ENCODE results near the gene EIF6.

EIF6 gene

DNA sequence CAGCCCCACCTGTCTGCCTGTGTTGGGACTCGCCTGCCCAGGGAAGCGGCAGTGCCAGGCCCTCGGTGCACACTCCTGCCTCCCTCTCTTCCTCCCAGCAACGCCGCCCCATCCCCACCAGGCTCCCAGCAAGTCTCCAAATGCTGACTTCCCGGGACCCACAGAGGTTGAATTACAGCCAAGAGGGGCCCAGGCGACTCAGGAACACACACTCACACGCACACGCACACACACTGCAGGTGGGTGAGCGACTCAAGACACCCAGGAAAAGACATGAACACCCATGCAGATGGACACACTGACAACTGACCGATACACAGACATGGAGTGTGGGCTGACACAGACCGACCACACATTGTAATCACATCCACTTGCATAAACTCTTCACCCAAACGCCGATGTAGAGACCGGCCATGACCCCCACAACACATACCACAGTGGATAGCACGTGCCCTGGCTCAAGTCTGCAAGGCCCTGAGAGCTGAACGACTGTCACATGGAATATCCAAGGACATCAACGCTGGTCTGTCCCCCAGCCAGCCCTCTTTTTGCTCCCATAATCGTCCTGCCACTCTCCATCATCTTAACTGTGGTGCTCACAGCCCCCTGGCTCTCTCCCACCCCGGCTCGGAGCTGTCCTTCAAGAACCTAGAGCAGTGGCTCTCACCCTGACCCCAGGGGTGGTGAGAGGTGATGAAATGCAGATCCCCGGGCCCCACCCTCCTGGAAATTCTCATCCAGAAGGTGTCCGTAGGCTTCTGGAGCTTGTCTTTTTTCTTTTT, 8.1 kb upstream of the EIF6 start:
- DNase-seq, result no peak

GRCh38 chr20:35291654-35292503, 7.3 kb upstream of the EIF6 start, which contains the start of gene FAM83C:
TSS of gene FAM83C (minus strand) at chr20:35292425. CDS start at chr20:35292304, 121 bp downstream.
- no peak for DNase-seq

DNA sequence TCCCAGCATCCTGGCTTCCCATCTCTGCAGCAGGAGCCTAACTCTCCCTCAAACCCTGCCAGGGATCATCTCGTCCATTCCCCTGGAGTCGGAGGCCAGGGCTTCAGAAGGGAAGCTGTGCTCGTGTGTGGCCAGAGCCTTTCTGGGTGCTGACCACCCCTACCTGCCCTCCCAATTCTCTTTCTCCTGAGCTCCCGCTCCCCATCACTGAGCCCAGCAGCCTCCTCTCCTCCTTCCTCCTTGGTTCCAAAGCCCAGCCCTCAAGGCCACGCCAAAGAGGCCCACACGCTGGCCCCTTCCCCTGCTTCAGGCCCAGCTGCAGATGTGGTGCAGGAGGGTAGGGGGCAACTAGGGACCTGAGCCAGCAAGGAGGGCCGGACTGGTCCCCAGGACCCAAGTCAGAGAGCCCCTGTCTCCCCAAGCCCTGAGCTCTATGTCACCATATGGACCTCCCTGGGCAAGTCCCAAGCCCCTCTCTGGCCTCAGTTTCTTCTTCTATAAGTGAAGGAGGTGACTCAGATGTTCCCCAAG, 6.4 kb upstream of the EIF6 start:
- DNase-seq, result no peak

GRCh38 chr20:35290186-35290886, 5.8 kb upstream of the EIF6 start:
- DNase-seq, result no peak

GRCh38 chr20:35288325-35289060, 3.9 kb upstream of the EIF6 start:
- no peak for DNase-seq

DNA sequence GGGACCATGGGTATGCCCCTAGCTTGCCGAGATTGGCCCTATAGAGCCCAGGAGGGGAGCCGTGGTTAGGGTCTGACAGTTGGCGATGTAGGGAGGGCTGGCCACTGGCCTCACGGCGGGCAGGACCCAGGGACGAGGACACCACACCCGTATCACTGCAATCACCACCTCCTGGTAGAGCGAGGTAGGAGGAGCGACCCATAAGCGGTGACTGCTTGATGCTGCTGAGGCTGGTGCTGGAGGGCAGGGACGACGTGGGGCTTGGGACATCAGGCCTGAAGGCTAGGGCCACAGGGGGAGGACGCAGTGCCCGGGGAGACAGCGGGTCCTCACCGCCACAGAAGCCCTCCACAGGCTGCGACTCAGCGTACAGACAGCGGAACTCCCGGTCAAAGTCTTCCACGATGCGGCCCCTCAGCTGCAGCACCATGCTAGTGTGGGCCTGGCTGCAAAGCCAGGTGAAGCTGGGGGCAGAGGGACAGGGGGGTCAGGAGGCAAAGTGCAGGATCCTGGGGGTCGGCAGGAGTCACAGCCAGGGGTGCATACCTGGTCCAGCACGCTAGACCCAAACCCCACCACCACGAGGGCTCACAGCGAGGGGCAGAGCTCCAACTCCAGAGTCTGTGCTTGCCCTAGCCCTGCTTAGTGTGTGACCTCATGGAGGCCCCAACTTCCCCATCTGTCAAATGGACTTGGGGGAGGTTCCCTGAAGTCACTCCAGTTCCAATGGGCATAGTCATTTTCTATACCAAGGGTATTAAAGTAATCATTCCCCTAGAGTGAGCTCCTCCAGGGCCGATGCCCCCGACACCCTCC, 3.1 kb upstream of the EIF6 start:
- DNase-seq, result no peak

- DNase-seq, result no peak
Observed at GRCh38 chr20:35286899-35287508, 2.4 kb upstream of the EIF6 start.

DNA sequence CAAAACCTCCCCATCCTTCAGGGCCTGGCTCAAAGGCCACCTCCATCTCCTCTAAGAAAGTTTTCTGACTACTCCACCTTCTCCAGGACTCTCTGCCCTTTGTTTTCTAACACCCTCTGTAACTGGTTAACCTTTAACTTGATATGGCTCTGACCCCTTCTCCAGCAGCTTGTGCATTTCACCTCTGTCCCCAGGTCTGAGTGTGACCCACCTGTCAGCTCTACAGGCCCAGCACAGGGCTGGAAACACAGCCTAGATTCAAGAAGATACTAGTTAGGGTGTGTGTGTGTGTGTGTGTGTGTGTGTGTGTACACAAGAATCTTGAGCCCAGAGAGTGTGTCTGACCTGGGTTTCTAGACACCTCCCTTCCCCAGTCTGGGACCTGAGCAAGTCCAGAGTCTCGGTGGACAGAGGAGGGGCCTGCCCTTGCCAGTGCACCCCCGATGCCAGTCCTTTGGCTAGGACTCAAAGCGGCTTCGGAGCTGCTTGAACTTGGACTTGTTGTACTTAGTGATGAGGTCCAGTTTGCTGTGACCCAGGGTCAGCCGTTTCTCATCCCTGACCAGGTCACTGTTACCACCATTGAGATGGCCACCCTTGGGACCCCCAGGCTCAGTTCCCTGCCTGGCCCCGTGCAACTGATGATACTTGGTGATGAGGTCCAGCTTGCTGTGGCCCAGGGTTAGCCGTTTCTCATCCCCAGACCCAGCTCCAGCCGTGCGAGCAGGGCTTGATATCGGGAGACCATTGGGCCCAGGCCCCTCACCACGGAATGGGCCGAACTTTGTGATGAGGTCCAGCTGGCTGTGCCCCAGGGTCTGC, 1.7 kb upstream of the EIF6 start:
- DNase-seq, result no peak

DNA sequence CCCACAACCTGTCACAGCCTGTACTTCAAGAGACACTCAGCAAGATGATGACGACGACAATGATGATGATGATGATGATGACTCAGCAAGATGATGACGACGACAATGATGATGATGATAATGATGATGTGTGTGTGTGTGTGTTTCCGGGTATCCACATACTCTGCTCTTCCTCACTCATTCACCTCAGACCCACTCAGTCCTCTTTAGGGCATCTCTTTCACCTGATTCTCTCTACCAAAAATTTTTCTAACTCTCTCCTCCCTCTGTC, 1.2 kb upstream of the EIF6 start:
- DNase-seq, result no peak

- DNase-seq, result no peak
Observed at GRCh38 chr20:35284992-35285805, 627 bp upstream of the EIF6 start.

GRCh38 chr20:35283441-35284266, 918 bp downstream of the EIF6 start:
- DNase-seq, result no peak

DNA sequence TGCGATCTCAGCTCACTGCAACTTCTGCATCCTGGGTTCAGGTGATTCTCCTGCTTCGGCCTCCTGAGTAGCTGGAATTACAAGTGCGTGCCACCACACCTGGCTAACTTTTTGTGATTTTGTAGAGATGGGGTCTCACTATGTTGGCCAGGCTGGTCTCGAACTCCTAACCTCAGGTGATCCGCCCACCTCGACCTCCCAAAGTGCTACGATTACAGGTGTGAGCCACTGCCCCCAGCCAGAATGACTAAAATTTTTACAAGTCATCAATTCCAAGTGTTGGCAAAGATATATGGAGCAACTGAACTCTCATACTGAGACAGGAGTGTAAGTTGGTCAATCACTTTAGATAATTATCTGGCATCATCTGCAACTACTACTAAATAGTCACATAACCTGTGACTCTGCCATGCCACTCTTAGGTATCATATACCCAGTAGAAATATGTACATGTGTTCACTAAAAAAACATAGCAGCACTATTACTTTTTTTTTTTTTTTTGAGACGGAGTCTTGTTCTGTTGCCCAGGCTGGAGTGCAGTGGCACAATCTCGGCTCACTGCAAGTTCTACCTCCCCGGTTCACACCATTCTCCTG, 3.0 kb downstream of the EIF6 start:
- DNase-seq, result no peak

GRCh38 chr20:35280523-35280922, 4.0 kb downstream of the EIF6 start:
- no peak for DNase-seq

- DNase-seq, result no peak
Observed at GRCh38 chr20:35279533-35280174, 4.9 kb downstream of the EIF6 start.

- no peak for DNase-seq
Observed at GRCh38 chr20:35279040-35279439, 5.5 kb downstream of the EIF6 start.

DNA sequence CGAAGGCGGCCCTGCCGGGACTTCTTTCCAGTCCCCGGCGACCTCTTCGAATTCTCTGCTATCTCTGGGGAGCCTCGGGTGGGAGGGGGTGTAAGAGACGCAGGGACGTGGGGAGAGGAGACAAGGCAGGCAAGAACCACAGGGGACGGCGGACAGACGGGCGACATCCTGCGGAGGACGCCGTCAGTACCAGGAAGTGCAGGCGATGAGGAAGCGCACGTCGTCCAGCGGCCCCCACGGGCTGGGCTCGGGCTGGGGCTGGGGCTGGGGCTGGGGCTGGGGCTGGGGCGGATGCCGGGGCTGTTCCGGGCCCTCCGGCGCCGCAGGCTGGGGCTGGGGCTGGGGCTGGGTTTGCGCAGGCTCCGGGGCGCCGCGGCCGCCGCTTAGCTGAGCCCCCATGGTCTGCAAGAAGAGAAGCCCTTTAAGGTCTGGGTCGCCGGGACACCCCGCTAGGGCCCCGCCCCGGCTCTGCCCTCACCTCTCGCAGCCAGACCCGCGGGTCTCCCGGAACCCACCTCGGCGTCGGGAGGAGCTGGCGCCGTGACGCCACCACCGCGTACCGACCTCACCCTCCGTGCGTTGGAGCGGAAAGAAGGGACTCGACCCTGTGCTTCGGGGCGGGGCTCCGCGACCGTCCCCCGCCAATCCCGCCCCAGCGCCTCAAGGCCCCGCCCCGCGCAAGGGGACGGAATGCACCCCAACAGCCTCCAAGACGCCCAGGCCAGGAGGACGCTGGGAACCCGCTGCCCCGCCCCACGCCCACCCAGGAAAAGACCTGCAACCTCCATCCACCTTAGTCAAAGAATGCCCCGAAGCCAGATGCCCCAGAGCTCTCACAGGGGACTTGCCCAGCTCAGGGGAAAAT, 6.8 kb downstream of the EIF6 start, which contains the start of gene MMP24OS:
Gene MMP24OS (minus strand): TSS at position 592 of the 865 bp plus-strand sequence. CDS start 193 bp downstream, at position 399.
- DNase-seq, result peak; percentile 91

Data from NCI-H345 (cell line).